H1 (cell line): Measurements from ENCODE around the gene VSNL1. TPM values are rescaled to one million over a fixed set of nuclear protein-coding genes. Genes with fewer than 3 reads are reported as not detected.

Experiments
- CTCF ChIA-PET: fragments of 300-600 bp; sonication (Branson Sonifier 250); formaldehyde crosslinking; loops from one replicate; lab custom pipeline; 2021; ENCODE audit not compliant: partially characterized antibody; lab: Charles Lee
- POLR2A ChIA-PET: fragments of 300-600 bp; sonication (Branson Sonifier 250); formaldehyde crosslinking; loops from one replicate; lab custom pipeline; 2021; ENCODE audit warnings: inconsistent platforms; ENCODE audit not compliant: partially characterized antibody; lab: Charles Lee
- DNase-seq, 2 experiments: peaks; one replicate each; pipeline versions ENCODE4 v3.0.0 to v3.0.0-alpha.2; 2010 to 2022; ENCODE audit warnings: low spot score in 2 of 2, low read depth in 1 of 2, mixed read lengths in 1 of 2
- FAIRE-seq: peaks from 2 replicates; lab custom pipeline; 2011; peaks lifted over from hg19 to GRCh38; lab: Jason Lieb, UNC
- H2AFZ ChIP-seq: 2 replicates; pipeline ENCODE4 v1.8.1; 2012; ENCODE audit warnings: low read length, inconsistent platforms
- H2AK5ac ChIP-seq: 2 replicates; pipeline ENCODE4 v1.6.1; 2013; ENCODE audit warnings: low read depth, low read length
- H2BK120ac ChIP-seq: replicated peaks from 2 replicates; pipeline ENCODE3; 2013; ENCODE audit warnings: low read depth, low read length, inconsistent platforms
- H2BK12ac ChIP-seq: 2 replicates; pipeline ENCODE4 v1.6.1; 2013; ENCODE audit warnings: low read depth, low read length
- H2BK15ac ChIP-seq: 2 replicates; pipeline ENCODE4 v1.6.1; 2013; ENCODE audit warnings: low read length
- H2BK20ac ChIP-seq: 2 replicates; pipeline ENCODE4 v1.6.1; 2013; ENCODE audit warnings: low read length
- H2BK5ac ChIP-seq: 2 replicates; pipeline ENCODE4 v1.6.1; 2013; ENCODE audit warnings: low read depth, low read length
- H3K14ac ChIP-seq: 2 replicates; pipeline ENCODE4 v1.6.1; 2013; ENCODE audit warnings: inconsistent platforms; ENCODE audit not compliant: insufficient read length
- H3K18ac ChIP-seq: 2 replicates; pipeline ENCODE4 v1.6.1; 2013; ENCODE audit warnings: low read length; ENCODE audit errors: extremely low read depth
- H3K23ac ChIP-seq: 2 replicates; pipeline ENCODE4 v1.6.1; 2013; ENCODE audit warnings: inconsistent platforms; ENCODE audit not compliant: insufficient read length
- H3K23me2 ChIP-seq: 2 replicates; pipeline ENCODE4 v1.6.1; 2013; ENCODE audit warnings: low read depth, low read length
- H3K27ac ChIP-seq: 2 replicates; pipeline ENCODE4 v1.6.1; 2011; ENCODE audit warnings: low read depth, low read length, inconsistent platforms
- H3K27me3 ChIP-seq, 4 experiments: replicated peaks in 1 of 4; 1 replicate in 1 of 4; 2 replicates in 3 of 4; pipeline versions ENCODE4 v1.6.1 to v1.8.1; 2011 to 2013; ENCODE audit warnings: low read length in 3 of 4, mild to moderate bottlenecking in 3 of 4, inconsistent platforms in 2 of 4, mixed read lengths in 2 of 4, moderate library complexity in 1 of 4; ENCODE audit not compliant: control insufficient read depth in 3 of 4, insufficient read depth in 3 of 4; ENCODE audit errors: extremely low read depth in 1 of 4
- H3K36me3 ChIP-seq, 4 experiments: 2 replicates each; pipeline versions ENCODE4 v1.6.1 to v1.8.1; 2011 to 2013; ENCODE audit warnings: mild to moderate bottlenecking in 4 of 4, low read length in 3 of 4, moderate library complexity in 2 of 4, control low read depth in 1 of 4, inconsistent platforms in 1 of 4; ENCODE audit not compliant: insufficient read depth in 4 of 4, control insufficient read depth in 2 of 4
- H3K4ac ChIP-seq: replicated peaks from 2 replicates; pipeline ENCODE3; 2013; ENCODE audit warnings: low read length, low read depth, mixed read lengths, inconsistent platforms; ENCODE audit not compliant: insufficient read length
- H3K4me1 ChIP-seq, 4 experiments: replicated peaks in 1 of 4; 1 replicate in 1 of 4; 2 replicates in 3 of 4; pipeline versions ENCODE4 v1.6.1 to v1.8.1; 2011 to 2013; ENCODE audit warnings: low read length in 3 of 4, inconsistent platforms in 2 of 4, mixed read lengths in 1 of 4; ENCODE audit not compliant: insufficient read depth in 4 of 4, control insufficient read depth in 3 of 4
- H3K4me2 ChIP-seq, 2 experiments: 2 replicates each; pipeline versions ENCODE4 v1.6.1 to v1.8.1; 2011 to 2013; ENCODE audit warnings: low read depth in 2 of 2, low read length in 2 of 2, control low read depth in 1 of 2, inconsistent platforms in 1 of 2, mild to moderate bottlenecking in 1 of 2; ENCODE audit not compliant: insufficient read depth in 1 of 2
- H3K4me3 ChIP-seq, 4 experiments: fragments of 200-600, 300-600 bp in 1 of 4; sonication (generic), shearing (Covaris generic), sonication (Bioruptor Twin) in 1 of 4; 2 replicates each; pipeline versions ENCODE4 v1.5.1 to v1.8.1; 2011 to 2016; ENCODE audit warnings: low read length in 4 of 4, low read depth in 3 of 4, control low read depth in 2 of 4, inconsistent platforms in 2 of 4, mild to moderate bottlenecking in 2 of 4, mixed read lengths in 1 of 4, moderate library complexity in 1 of 4; ENCODE audit not compliant: insufficient read depth in 2 of 4; ENCODE audit errors: extremely low read depth in 1 of 4
- H3K56ac ChIP-seq: replicated peaks from 2 replicates; pipeline ENCODE3; 2013; ENCODE audit warnings: low read depth, mild to moderate bottlenecking, mixed read lengths, low read length, inconsistent platforms; ENCODE audit not compliant: insufficient read length
- H3K79me1 ChIP-seq: 2 replicates; pipeline ENCODE4 v1.6.1; 2013; ENCODE audit warnings: low read depth, low read length, control low read depth
- H3K79me2 ChIP-seq, 2 experiments: 2 replicates each; pipeline versions ENCODE4 v1.6.1 to v1.8.1; 2012 to 2013; ENCODE audit warnings: low read length in 2 of 2, mild to moderate bottlenecking in 2 of 2, inconsistent platforms in 1 of 2; ENCODE audit not compliant: insufficient read depth in 2 of 2, control insufficient read depth in 1 of 2
- H3K9ac ChIP-seq, 4 experiments: replicated peaks in 1 of 4; 1 replicate in 1 of 4; 2 replicates in 3 of 4; pipeline versions ENCODE4 v1.6.1 to v1.8.1; 2011 to 2013; ENCODE audit warnings: low read depth in 3 of 4, low read length in 3 of 4, control low read depth in 2 of 4, mild to moderate bottlenecking in 2 of 4, moderate library complexity in 2 of 4, inconsistent platforms in 1 of 4; ENCODE audit errors: extremely low read depth in 1 of 4
- H3K9me3 ChIP-seq, 2 experiments: 2 replicates each; pipeline versions ENCODE4 v1.6.1 to v1.8.1; 2012 to 2013; ENCODE audit warnings: mild to moderate bottlenecking in 2 of 2, moderate library complexity in 2 of 2, control low read depth in 1 of 2, inconsistent platforms in 1 of 2, low read depth in 1 of 2, low read length in 1 of 2, mixed read lengths in 1 of 2; ENCODE audit not compliant: insufficient read depth in 2 of 2
- H4K20me1 ChIP-seq, 2 experiments: replicated peaks in 1 of 2; 2 replicates each; pipeline versions ENCODE3 to v1.8.1; 2011 to 2013; ENCODE audit warnings: inconsistent platforms in 2 of 2, low read length in 2 of 2, mild to moderate bottlenecking in 1 of 2; ENCODE audit not compliant: insufficient read depth in 2 of 2, control insufficient read depth in 1 of 2
- H4K5ac ChIP-seq: 2 replicates; pipeline ENCODE4 v1.6.1; 2013; ENCODE audit warnings: low read length, low read depth, mixed read lengths, inconsistent platforms; ENCODE audit not compliant: insufficient read length
- H4K8ac ChIP-seq: 2 replicates; pipeline ENCODE4 v1.8.0; 2013; ENCODE audit warnings: mild to moderate bottlenecking, moderate library complexity, low read length, inconsistent platforms; ENCODE audit not compliant: insufficient read depth; ENCODE audit errors: extremely low read depth
- H4K91ac ChIP-seq: replicated peaks from 2 replicates; pipeline ENCODE3; 2013; ENCODE audit warnings: low read length, mixed read lengths, inconsistent platforms; ENCODE audit not compliant: insufficient read length
- BACH1 ChIP-seq: IDR thresholded peaks from 2 replicates; pipeline ENCODE4 v1.6.1; 2012; ENCODE audit warnings: low read length, improper control_type of control experiment
- BCL11A ChIP-seq, 2 experiments: IDR thresholded peaks; one replicate each; pipeline ENCODE4 v1.6.1; 2011; ENCODE audit warnings: low read depth in 2 of 2, low read length in 2 of 2, mild to moderate bottlenecking in 2 of 2
- CBX5 ChIP-seq: fragments of 300-800, 300-1000 bp; sonication (generic); IDR thresholded peaks from 2 replicates; pipeline ENCODE4 v1.7.1; 2016; ENCODE audit warnings: antibody characterized with exemption, low read length, low read depth
- CTBP2 ChIP-seq: IDR thresholded peaks from 2 replicates; pipeline ENCODE4 v1.7.0; 2011; ENCODE audit warnings: borderline replicate concordance, mild to moderate bottlenecking, moderate library complexity, mixed read lengths, low read length; ENCODE audit not compliant: insufficient read depth, insufficient read length
- GTF2F1 ChIP-seq: IDR thresholded peaks from 2 replicates; pipeline ENCODE4 v1.6.1; 2012; ENCODE audit warnings: low read depth, low read length, improper control_type of control experiment, borderline replicate concordance
- HDAC6 ChIP-seq: IDR thresholded peaks from one replicate; pipeline ENCODE4 v1.7.1; 2012; ENCODE audit warnings: low read depth, mild to moderate bottlenecking, inconsistent platforms, low read length, moderate library complexity
- KDM5A ChIP-seq: fragments of 200-600 bp; IDR thresholded peaks from 2 replicates; pipeline ENCODE4 v1.7.1; 2012; ENCODE audit warnings: mild to moderate bottlenecking, low read length, inconsistent platforms, mixed read lengths
- NANOG ChIP-seq: IDR thresholded peaks from 2 replicates; pipeline ENCODE4 v1.6.1; 2011; ENCODE audit warnings: low read length, low read depth, mild to moderate bottlenecking, inconsistent platforms; ENCODE audit not compliant: insufficient read depth, poor library complexity, severe bottlenecking
- NRF1 ChIP-seq: IDR thresholded peaks from 2 replicates; pipeline ENCODE4 v1.6.1; 2011; ENCODE audit warnings: mild to moderate bottlenecking, low read depth, low read length, improper control_type of control experiment
- POLR2A ChIP-seq, 2 experiments: IDR thresholded peaks; 1 replicate in 1 of 2; 2 replicates in 1 of 2; pipeline ENCODE4 v1.6.1; 2011; ENCODE audit warnings: low read depth in 2 of 2, low read length in 2 of 2, mild to moderate bottlenecking in 2 of 2; ENCODE audit errors: control extremely low read depth in 1 of 2
- RFX5 ChIP-seq: IDR thresholded peaks from 2 replicates; pipeline ENCODE4 v1.6.1; 2011; ENCODE audit warnings: low read depth, low read length, improper control_type of control experiment, borderline replicate concordance
- RXRA ChIP-seq: IDR thresholded peaks from 2 replicates; pipeline ENCODE4 v1.6.1; 2011; ENCODE audit warnings: low read depth, mild to moderate bottlenecking, low read length, moderate library complexity; ENCODE audit not compliant: insufficient read depth
- TBP ChIP-seq: IDR thresholded peaks from 2 replicates; pipeline ENCODE4 v1.6.1; 2011; ENCODE audit warnings: low read depth, low read length, improper control_type of control experiment
- ZNF274 ChIP-seq: IDR thresholded peaks from 2 replicates; pipeline ENCODE4 v1.7.0; 2012; ENCODE audit warnings: low read length, borderline replicate concordance; ENCODE audit errors: extremely low read depth
- WGBS, 2 experiments: shearing (Covaris generic) in 1 of 2; methylation state at CpG; one replicate each; pipeline versions ENCODE4 v1.1.6 to v1.1.7; 2013 to 2015; ENCODE audit warnings: low lambda C conversion rate in 2 of 2, mixed read lengths in 2 of 2, inconsistent platforms in 1 of 2, low coverage in 1 of 2, missing lambda C conversion rate in 1 of 2; ENCODE audit not compliant: insufficient replicate concordance in 2 of 2, insufficient coverage in 1 of 2, insufficient read length in 1 of 2; ENCODE audit errors: extremely low coverage in 1 of 2, missing lambda C conversion rate in 1 of 2; 5-methylcytosine and 5-hydroxymethylcytosine counted together
- polyA plus RNA-seq, 7 experiments: library from polyadenylated mRNA; depleted of rRNA in 3 of 7; stranded (reverse) in 5 of 7; unstranded in 2 of 7; fragments of >200 nt in 5 of 7; fragments of 200-250 nt in 2 of 7; gene quantifications; 1 replicate in 5 of 7; 2 replicates in 1 of 7; 4 replicates in 1 of 7; pipeline versions ENCODE4 v1.2.1 to v1.2.3, GENCODE V29; 2011 to 2013; ENCODE audit warnings: missing spikeins in 2 of 7, mixed read lengths in 2 of 7
- total RNA-seq: library from RNA; stranded (reverse); fragmentation: NEBNext Ultra II Directional; extraction: Animal tissue kit (Norgen Biotek cat#: 25700); gene quantifications from 2 replicates; pipeline ENCODE4 v1.2.1, GENCODE V29; 2021
- TF ChIP-seq, protein P1 (sequence below): IDR thresholded peaks from 2 replicates; pipeline ENCODE4 v1.6.1; 2011; ENCODE audit warnings: low read depth, mild to moderate bottlenecking, low read length; ENCODE audit not compliant: insufficient read depth

Gene VSNL1
- total and polyA plus RNA-seq, 2 of the 8 experiments (the other 6 are each of a cell fraction or from before 2014, with no cell fraction given): 49.4 to 108 TPM

- peaks cover 0 to 25% (median 8%) of the 10 kb centered on the region in 4 experiments; a peak in 5 of 7 replicates for H3K4me1 ChIP-seq
- H3K79me1 ChIP-seq: peaks cover 10% of the 10 kb centered on the region
- no peak overlapping the region for H3K4ac ChIP-seq
- H3K14ac ChIP-seq: no peak overlapping the region
- H2BK12ac ChIP-seq: no peak overlapping the region
- no peak overlapping the region for H3K9ac ChIP-seq
- no peak overlapping the region for H2BK15ac ChIP-seq
- H3K27ac ChIP-seq: no peak overlapping the region
- no peak overlapping the region for H3K23ac ChIP-seq
- DNase-seq (no peak), FAIRE-seq (no peak)
- H3K9me3 ChIP-seq: no peaks in the 10 kb centered on the region
- no peak overlapping the region for H2BK20ac ChIP-seq
- H4K91ac ChIP-seq: no peak overlapping the region
- CTCF ChIA-PET: no interaction called here
- no peak overlapping the region for H3K56ac ChIP-seq
- 98% methylated on average over 3 of the region's 3 CpGs; no CpG with 5 or more reads in 1 of the 2 experiments for WGBS, 2 experiments
- no peak overlapping the region for H3K4me2 ChIP-seq
- no peak overlapping the region for H2BK120ac ChIP-seq
- no peak overlapping the region for H4K5ac ChIP-seq
- H3K27me3 ChIP-seq: no peaks in the 10 kb centered on the region
- H2BK5ac ChIP-seq: no peak overlapping the region
- H3K18ac ChIP-seq: no peak overlapping the region
- H3K36me3 ChIP-seq: no peaks in the 10 kb centered on the region; a peak in 1 of 8 replicates
- H4K20me1 ChIP-seq: peaks cover 0 to 6% of the 10 kb centered on the region in 2 experiments
- H3K23me2 ChIP-seq: no peaks in the 10 kb centered on the region
- H4K8ac ChIP-seq: no peak overlapping the region
- POLR2A ChIA-PET: no interaction called here
- no peak overlapping the region for H2AFZ ChIP-seq
- H3K79me2 ChIP-seq: peaks cover 5 to 85% of the 10 kb centered on the region in 2 experiments; a peak in 3 of 4 replicates
- no peak overlapping the region for H3K4me3 ChIP-seq
- H2AK5ac ChIP-seq: no peak overlapping the region
- TF ChIP-seq TBP (no peak), KDM5A (no peak), GTF2F1 (no peak), BACH1 (no peak), BCL11A (IDR thresholded peaks at IDR 0.05; ENCODE audit: low read depth in 2 of 2, low read length in 2 of 2) (no peak), RFX5 (no peak), CTBP2 (no peak), CBX5 (no peak), ZNF274 (no peak), NRF1 (no peak), NANOG (no peak), POLR2A (IDR thresholded peaks at IDR 0.05; ENCODE audit: control extremely low read depth in 1 of 2, low read depth in 2 of 2, low read length in 2 of 2) (no peak), RXRA (no peak), HDAC6 (no peak)
- TF ChIP-seq, protein P1, sequence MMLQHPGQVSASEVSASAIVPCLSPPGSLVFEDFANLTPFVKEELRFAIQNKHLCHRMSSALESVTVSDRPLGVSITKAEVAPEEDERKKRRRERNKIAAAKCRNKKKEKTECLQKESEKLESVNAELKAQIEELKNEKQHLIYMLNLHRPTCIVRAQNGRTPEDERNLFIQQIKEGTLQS: no peak
Measured at GRCh38 chr2:17583646-17584045, 43.1 kb downstream of the VSNL1 start.
